OCI-M1 (cell line): ENCODE data around the gene FAM217A.
"Not testable (repeated sequence)": the region's sequence is repeated elsewhere in the genome, so short reads cannot be mapped to it uniquely, and the experiment has no call there.

Source experiments
- DNase-seq: peaks from one replicate; lab custom pipeline; 2025; lab: John Stamatoyannopoulos, UW

The FAM217A gene, protein sequence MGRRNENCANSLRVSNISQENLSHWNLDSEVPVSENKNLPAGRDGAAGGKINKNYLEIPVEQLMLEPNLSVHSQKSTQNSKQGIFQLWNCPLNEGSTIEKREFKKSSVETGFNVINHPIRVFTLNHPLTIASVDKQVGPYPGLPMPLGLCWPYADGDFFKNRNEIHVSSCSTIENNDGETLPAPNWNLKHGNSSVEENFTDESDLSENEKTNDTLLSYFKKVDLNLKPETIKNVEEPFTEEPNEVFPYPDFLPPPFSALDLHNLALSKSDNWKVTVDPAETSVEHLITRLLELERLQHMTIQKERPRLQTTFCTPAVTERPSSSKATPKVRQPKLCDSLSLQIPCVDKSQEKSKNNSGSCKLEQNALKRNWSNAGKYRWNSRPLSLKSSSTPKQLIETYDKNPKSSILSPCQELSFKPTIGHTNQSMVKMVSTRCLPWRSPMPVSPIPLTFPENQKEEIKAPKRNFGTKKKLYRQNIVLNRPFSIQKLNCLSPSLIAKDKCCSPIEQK

GRCh38 chr6:4078691-4079471, at the start of gene FAM217A:
Gene FAM217A (minus strand): TSS chr6:4079137. CDS start chr6:4077414, 1,723 bp downstream.
- no peak for DNase-seq

GRCh38 chr6:4128072-4128471, 49.1 kb upstream of the FAM217A start:
- DNase-seq: peak; percentile 24

DNA sequence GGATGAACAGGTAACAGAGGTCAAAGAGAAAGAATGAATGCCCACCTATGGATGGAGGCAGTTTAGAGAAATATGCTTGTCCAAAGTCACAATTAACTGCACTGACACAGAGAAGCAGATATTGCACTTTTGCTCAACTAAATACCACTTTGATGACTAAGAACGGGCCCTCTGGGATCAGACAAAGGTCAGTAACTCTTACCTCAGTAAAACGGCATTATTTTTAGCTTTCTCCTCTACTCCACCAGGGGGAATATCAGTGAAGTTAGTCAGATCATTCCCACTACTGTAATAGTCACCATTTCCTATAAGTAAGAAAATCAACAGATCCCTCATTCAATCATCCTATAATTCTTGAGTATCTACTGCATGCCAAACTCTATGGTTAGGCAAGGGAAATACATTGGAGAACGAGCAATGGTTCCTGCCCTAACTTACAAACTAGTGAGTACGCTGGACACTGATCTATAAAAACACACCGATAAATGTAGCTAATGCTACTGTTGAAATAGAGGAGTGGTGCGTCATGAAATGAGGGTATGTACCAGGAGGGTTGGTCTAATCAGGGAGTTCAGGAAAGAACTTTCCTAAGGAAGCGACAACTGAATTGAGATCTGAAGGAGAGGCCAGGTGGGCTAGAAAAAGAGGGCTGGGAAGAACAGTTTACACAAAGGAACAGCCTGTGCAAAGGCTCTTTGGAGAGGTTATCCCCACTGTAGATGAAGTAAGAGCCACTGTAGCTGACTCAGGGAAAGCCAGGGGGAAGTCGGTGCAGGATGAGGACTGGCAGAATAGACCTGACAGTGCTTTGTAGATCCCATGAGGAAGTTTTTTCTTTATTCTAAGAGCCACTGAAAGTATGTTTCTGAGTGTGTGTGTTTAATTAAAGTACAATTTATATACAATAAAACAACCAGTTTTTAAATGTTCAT, 47.3 kb upstream of the FAM217A start:
- no peak for DNase-seq

DNA sequence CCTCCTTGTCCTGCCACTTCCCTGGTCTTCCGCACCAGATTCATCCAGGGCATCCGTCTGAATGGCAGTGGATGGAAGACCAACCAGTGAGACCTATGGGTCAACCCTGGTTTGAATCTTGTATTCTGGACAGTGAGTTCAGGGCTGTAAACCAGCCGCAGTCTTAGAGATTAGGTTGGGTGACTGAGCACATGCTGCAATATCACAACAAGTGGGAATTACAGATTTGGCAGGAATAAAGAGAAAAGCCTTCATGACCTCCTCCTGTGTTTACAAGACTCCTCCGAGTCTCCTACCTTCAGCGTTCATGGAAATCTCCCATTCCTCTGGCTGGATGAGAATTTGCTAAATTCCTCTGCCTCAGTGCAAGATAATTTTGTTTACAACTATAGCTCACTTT, 46.6 kb upstream of the FAM217A start:
- DNase-seq: no peak

GRCh38 chr6:4124351-4124750, 45.4 kb upstream of the FAM217A start:
- DNase-seq: no peak

DNA sequence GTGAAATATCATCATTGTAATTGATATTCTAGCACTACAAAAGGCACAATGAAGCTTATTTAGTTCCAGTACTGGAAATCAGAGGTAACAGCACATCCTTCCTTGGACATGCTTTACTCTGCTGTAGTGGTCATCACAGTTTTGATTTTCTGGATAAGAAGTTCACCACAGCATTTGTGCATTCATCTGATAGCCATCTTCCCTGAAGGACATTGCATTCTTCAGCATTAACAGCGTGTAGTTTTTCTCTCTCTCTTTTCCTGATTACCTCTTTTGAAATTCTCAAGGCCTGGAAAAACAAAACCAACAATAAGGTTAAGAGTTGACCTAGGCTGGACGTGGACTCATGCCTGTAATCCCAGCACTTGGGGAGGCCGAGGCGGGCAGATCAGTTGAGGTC, 36.8 kb upstream of the FAM217A start:
- DNase-seq: no peak

- DNase-seq: no peak
These were observed 35.2 kb upstream of the FAM217A start for GRCh38 chr6:4114123-4114522.

GRCh38 chr6:4113649-4114048, 34.7 kb upstream of the FAM217A start:
- no peak for DNase-seq

DNA sequence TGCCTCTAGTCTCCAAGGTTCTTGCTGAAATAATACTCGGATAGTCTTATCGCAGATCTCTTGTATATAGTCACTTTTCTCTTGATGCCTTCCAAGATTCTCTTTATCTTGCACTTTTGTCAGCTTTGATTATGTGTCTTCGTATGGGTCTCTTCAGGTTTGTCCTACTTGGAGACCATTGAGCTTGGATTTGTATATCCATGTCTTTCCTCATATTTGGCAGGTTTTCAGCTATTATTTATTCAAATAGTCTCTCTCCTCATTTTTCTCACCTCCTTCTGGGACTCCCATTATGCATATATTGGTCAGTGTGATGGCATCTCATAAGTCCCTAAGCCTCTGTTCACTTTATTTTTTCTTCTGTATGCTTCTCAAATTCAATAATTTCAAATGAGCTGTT, 33.4 kb upstream of the FAM217A start:
- DNase-seq: no peak

GRCh38 chr6:4109363-4109815, 30.5 kb upstream of the FAM217A start:
- not testable (repeated sequence) for DNase-seq

- no peak for DNase-seq
These were observed 29.7 kb upstream of the FAM217A start for GRCh38 chr6:4108561-4109093.

GRCh38 chr6:4107873-4108272, 28.9 kb upstream of the FAM217A start:
- DNase-seq: no peak

DNA sequence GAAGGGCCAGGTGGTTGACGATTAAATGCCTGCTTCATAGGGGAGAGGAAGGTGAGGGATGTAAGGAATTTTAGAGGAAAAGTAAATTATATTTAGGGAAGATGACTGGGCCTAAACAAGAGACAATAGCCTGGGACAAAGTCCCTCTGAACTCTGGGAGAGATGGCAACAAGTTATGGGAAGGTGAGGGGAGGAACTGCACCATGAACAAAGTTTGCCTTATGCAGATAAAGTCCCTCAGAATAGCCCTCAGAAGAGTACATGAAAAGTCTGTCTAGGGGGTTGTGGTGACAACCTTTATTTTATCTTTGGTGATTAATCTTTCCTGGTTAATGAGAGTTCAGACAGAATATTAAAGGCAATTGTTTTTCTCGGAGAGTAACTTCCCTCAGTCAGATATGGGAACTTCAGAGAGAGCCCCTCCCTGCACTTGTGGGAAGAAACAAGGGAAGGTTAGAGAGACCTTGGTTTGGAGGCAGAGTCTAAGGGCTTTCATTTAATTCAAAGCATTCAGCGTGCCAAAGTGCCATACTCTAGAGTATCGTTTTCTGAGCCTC, 27.1 kb upstream of the FAM217A start:
- peak; percentile 16 for DNase-seq

- no peak for DNase-seq
These were observed 25.0 kb upstream of the FAM217A start for GRCh38 chr6:4103929-4104328.

- no peak for DNase-seq
These were observed 23.8 kb upstream of the FAM217A start for GRCh38 chr6:4102687-4103244.

DNA sequence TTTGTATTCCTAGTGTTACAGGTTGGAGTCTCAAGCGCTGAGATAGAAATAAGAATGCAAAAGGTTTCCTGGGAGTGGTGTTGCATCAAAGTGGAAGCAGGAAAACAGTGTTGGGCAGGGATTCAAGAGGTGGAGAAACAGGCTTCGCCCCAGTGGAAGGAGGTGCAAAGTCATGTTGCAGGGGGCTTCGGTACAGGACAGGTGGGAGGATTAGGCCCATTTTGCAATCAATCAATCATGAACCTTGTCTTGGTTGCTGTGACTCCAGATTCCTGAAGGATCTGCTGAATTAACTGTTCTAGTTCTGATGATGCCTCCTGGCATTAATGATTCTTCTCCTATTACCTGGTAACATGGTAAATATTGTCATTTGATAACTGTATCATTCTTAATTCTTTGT, 22.4 kb upstream of the FAM217A start:
- DNase-seq: no peak

DNA sequence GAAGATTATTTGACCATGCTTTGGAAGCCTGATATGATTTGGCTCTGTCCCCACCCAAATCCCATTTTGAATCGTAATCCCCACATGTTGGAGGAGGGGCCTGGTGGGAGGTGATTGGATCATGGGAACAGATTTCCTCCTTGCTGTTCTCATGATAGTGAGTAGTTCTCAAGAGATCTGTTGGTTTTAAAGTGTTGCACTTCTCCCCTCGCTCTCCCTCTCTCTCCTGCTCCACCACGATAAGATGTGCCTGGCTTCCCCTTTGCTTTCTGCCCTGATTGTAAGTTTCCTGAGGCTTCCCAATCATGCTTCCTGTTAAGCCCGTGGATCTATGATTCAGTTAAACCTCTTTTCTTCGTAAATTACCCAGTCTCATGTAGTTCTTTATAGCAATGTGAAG, 21.7 kb upstream of the FAM217A start:
- peak; percentile 49 for DNase-seq

DNA sequence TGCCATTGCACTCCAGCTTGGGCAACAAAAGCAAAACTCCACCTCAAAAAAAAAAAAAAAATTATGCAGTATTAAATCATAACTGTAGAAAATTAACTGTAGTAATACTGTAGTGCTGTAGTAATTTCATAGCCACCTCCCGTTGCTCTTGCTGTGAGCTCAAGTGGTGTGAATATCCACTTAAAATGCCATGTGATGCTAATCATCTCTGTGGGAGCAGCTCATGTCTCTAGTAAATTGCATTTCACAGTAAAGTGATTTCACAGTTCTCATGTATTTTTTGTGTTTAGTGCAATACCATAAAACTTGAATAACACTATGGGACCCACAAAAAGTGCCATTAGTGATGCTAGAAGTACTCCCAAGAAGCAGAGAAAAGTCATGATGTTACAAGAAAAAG, 14.4 kb upstream of the FAM217A start:
- DNase-seq: no peak

GRCh38 chr6:4091941-4092340, 13.0 kb upstream of the FAM217A start:
- no peak for DNase-seq

DNA sequence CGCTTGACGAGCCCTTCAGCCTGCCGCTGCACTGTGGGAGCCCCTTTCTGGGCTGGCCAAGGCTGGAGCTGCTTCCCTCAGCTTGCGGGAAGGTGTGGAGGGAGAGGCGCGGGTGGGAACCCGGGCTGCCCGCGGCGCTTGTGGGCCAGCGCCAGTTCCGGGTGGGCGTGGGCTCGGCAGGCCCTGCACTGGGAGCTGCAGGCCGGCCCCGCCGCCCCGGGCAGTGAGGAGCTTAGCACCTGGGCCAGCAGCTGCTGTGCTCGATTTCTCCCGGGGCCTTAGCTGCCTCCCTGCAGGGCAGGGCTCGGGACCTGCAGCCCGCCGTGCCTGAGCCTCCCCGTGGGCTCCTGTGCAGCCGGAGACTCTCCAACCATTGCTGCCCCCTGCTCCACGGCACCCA, 11.1 kb upstream of the FAM217A start:
- DNase-seq: not testable (repeated sequence)

GRCh38 chr6:4088704-4089103, 9.8 kb upstream of the FAM217A start:
- no peak for DNase-seq
